Endothelial cell (in vitro differentiated cells): ENCODE data around the gene FIP1L1. TPM values are rescaled to one million over a fixed set of nuclear protein-coding genes. Genes with fewer than 3 reads are reported as not detected.

Experiments used
- DNase-seq: peaks from one replicate; pipeline ENCODE4 v3.0.0; 2021; ENCODE audit warnings: low spot score
- H3K27ac Mint-ChIP-seq: one replicate; pipeline ENCODE4 v1.8.0; 2021; ENCODE audit warnings: mixed read lengths, inconsistent platforms; ENCODE audit not compliant: unreplicated experiment
- H3K27me3 Mint-ChIP-seq: one replicate; pipeline ENCODE4 v1.8.0; 2021; ENCODE audit warnings: mild to moderate bottlenecking, moderate library complexity, mixed read lengths, inconsistent platforms; ENCODE audit not compliant: unreplicated experiment
- H3K36me3 Mint-ChIP-seq: one replicate; pipeline ENCODE4 v1.8.0; 2021; ENCODE audit warnings: mild to moderate bottlenecking, low read depth, mixed read lengths, inconsistent platforms; ENCODE audit not compliant: unreplicated experiment
- H3K4me1 Mint-ChIP-seq: one replicate; pipeline ENCODE4 v1.8.0; 2021; ENCODE audit warnings: mild to moderate bottlenecking, mixed read lengths, inconsistent platforms; ENCODE audit not compliant: unreplicated experiment
- H3K4me3 Mint-ChIP-seq: one replicate; pipeline ENCODE4 v1.8.0; 2021; ENCODE audit warnings: mild to moderate bottlenecking, mixed read lengths, inconsistent platforms; ENCODE audit not compliant: unreplicated experiment
- H3K9me3 Mint-ChIP-seq: one replicate; pipeline ENCODE4 v1.8.0; 2021; ENCODE audit warnings: mixed read lengths, inconsistent platforms; ENCODE audit not compliant: unreplicated experiment
- total RNA-seq: library from RNA; stranded (reverse); fragmentation: NEBNext Ultra II Directional; extraction: Animal tissue kit (Norgen Biotek cat#: 25700); gene quantifications from one replicate; pipeline ENCODE4 v1.2.1, GENCODE V29; 2021; ENCODE audit not compliant: unreplicated experiment
- TF ChIP-seq, protein P1 (sequence below): fragments of 200-600 bp; sonication (generic); IDR thresholded peaks from one replicate; pipeline ENCODE4 v1.5.0; 2021; ENCODE audit warnings: antibody characterized with exemption; ENCODE audit not compliant: unreplicated experiment

The FIP1L1 gene
- total RNA-seq, 1 donor from 2014 or later, result 55.6 TPM

DNA sequence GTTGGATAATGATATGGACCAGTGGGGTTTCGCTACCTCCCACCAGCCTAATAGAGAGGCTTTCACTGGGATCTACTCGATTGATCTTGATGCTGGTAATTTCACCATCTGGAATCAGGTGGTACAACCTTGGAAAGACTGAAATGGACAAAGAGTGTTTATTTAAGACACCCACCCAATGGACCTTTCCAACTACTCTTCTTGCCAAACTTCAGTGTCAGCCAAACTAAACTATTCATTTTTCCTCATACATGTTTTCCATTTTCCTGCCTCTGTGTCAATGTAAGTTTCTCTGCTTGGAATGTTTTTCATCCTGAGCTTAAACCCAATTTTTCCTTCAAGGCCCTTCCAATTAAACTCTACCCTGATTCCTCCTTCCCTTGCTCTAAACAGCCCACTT lies 121.3 kb downstream of the FIP1L1 start:
- Mint-ChIP-seq H3K27me3 (no peaks in the 10 kb centered on the region), H3K4me3 (no peak overlapping the region), H3K27ac (no peak overlapping the region), H3K36me3 (peaks cover 44% of the 10 kb centered on the region), H3K9me3 (no peaks in the 10 kb centered on the region), H3K4me1 (no peaks in the 10 kb centered on the region)
- DNase-seq, result no peak
- TF ChIP-seq, protein P1, sequence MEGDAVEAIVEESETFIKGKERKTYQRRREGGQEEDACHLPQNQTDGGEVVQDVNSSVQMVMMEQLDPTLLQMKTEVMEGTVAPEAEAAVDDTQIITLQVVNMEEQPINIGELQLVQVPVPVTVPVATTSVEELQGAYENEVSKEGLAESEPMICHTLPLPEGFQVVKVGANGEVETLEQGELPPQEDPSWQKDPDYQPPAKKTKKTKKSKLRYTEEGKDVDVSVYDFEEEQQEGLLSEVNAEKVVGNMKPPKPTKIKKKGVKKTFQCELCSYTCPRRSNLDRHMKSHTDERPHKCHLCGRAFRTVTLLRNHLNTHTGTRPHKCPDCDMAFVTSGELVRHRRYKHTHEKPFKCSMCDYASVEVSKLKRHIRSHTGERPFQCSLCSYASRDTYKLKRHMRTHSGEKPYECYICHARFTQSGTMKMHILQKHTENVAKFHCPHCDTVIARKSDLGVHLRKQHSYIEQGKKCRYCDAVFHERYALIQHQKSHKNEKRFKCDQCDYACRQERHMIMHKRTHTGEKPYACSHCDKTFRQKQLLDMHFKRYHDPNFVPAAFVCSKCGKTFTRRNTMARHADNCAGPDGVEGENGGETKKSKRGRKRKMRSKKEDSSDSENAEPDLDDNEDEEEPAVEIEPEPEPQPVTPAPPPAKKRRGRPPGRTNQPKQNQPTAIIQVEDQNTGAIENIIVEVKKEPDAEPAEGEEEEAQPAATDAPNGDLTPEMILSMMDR, result no peak

DNA sequence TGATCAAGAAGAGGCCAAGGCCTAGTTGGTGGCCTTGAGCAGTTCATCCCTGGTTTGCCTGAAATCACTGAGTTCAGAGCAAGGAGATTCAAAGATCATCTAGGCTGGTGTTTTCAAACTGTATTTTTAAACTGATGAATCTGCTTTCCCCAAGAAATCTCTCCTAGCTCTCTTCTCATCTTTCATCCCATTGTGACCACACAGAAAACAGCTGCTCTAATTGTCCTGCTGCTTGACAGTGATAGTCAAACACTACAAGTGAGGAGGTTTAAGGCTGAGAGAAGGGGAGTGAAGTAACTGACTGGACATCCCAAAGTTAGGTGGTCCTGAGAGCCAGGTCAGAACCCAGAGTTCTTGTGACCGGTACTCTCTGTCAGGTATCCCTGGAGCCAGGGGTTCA lies 122.3 kb downstream of the FIP1L1 start:
- Mint-ChIP-seq H3K4me1 (no peaks in the 10 kb centered on the region), H3K4me3 (no peak overlapping the region), H3K27ac (no peak overlapping the region), H3K9me3 (no peaks in the 10 kb centered on the region), H3K27me3 (peaks cover 6% of the 10 kb centered on the region), H3K36me3 (peaks cover 42% of the 10 kb centered on the region)
- TF ChIP-seq, protein P1, result no peak
- no peak for DNase-seq

DNA sequence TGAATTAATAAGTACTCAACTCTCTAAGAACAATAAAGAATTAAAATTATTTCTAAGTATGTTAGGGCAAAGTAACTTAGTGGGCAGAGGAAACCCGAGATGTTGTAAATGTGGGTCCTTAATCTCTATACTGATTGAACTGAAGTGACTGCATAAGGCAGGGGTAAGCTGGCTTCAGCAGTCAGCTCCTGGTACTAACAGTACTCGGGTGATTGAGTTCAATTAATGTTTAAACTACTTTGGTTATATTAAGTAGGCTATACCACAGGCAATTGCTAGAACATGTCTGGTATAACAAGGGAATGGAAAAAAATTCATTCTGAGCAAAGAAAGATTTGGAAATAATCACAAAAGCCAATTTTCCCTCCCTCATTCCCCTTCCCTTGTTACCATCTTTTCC lies 123.1 kb downstream of the FIP1L1 start:
- Mint-ChIP-seq H3K9me3 (no peaks in the 10 kb centered on the region), H3K27ac (no peak overlapping the region), H3K27me3 (peaks cover 6% of the 10 kb centered on the region), H3K4me3 (no peak overlapping the region), H3K36me3 (peaks cover 44% of the 10 kb centered on the region), H3K4me1 (no peaks in the 10 kb centered on the region)
- no peak for DNase-seq
- TF ChIP-seq, protein P1, result no peak

DNA sequence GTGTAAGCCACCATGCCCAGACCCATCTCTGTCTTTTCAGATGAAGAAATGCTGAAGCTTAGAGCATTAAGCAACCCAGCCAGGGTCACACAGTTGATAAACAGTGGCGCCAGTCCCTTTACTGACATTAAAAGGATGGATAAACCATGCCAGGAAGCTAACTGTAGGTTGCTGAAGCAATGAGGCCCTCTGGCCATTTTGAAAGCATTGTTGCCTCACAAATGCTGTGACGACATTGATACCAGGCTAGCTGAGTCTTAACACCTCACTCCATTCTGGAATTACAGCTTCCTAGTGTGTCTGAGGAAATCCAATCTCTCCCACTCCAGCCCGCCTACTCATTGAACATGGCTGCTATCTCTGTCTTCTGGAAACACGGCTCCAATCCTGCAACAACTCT lies 124.1 kb downstream of the FIP1L1 start:
- H3K9me3 Mint-ChIP-seq, result no peaks in the 10 kb centered on the region
- H3K27me3 Mint-ChIP-seq, result peaks cover 6% of the 10 kb centered on the region
- TF ChIP-seq, protein P1, result no peak
- no peak overlapping the region for H3K27ac Mint-ChIP-seq
- DNase-seq, result no peak
- no peaks in the 10 kb centered on the region for H3K4me1 Mint-ChIP-seq
- H3K36me3 Mint-ChIP-seq, result peaks cover 38% of the 10 kb centered on the region
- no peak overlapping the region for H3K4me3 Mint-ChIP-seq

DNA sequence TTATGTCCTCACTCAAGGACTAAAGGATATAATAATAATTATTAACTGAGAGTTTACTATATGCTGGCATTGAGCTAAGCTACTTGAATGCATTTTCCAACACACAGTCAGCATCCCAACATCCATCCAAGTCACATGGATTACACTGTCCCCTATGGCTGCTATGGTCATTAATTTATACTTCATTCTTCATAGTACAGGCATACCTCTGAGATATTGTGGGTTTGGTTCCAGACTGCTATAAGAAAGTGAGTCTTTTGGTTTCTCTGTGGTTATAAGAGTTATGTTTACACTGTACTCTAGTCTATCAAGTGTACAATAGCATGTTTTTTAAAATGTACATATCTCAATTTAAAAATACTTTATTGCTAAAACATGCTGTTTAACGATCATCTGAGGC lies 124.7 kb downstream of the FIP1L1 start:
- no peaks in the 10 kb centered on the region for H3K9me3 Mint-ChIP-seq
- TF ChIP-seq, protein P1, result no peak
- H3K4me3 Mint-ChIP-seq, result no peak overlapping the region
- H3K4me1 Mint-ChIP-seq, result no peaks in the 10 kb centered on the region
- no peak for DNase-seq
- peaks cover 6% of the 10 kb centered on the region for H3K27me3 Mint-ChIP-seq
- H3K36me3 Mint-ChIP-seq, result peaks cover 34% of the 10 kb centered on the region
- H3K27ac Mint-ChIP-seq, result no peak overlapping the region
